ENCODE measurements around the gene LRCH3. TPM values are rescaled to one million over a fixed set of nuclear protein-coding genes. Genes with fewer than 3 reads are reported as not detected.

The LRCH3 gene
- total and polyA plus RNA-seq, 7 experiments from 2014 or later = 13.5 to 75.5 (median 58.8) TPM

DNA sequence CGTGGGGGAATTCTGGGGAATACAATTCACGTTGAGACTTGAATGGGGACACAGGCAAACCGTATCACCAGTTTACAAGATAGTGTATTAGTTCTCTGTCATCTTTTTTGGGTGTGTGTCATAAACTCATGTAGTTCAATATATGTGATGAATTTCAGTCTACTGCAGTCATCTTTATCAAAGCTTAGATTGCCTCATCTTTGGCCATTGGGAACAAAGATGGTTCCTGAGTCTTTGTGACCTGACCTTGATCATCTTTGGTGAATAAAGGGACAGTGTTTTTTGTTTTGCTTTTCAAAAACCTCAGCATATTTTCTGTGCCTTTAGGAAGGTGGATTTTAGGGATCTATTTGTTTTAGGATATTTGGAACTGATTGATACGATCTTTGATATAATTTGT is 23.3 kb downstream of the LRCH3 start:
- ChIA-PET POLR2A (no interaction called here), CTCF (interaction anchor here (0.6 kb wide), 1 partner anchor 12 kb away, joined by 3 read pairs; no protein-coding TSS in a partner anchor)
- H3K36me3 Mint-ChIP-seq = peaks cover 0 to 11% (median 8%) of the 10 kb centered on the region in 5 donors
- H3K4me1 Mint-ChIP-seq = peaks cover 10 to 36% (median 30%) of the 10 kb centered on the region in 7 donors
- Histone ChIP-seq H3K27ac (ENCODE audit: low read depth, low read length) (no peak overlapping the region), H3K4me1 (ENCODE audit: control insufficient read depth in 2 of 2, insufficient read depth in 2 of 2, low read length in 2 of 2) (no peaks in the 10 kb centered on the region), H3K9me3 (ENCODE audit: control insufficient read depth in 2 of 3, low read length in 3 of 3) (no peaks in the 10 kb centered on the region), H3K4me3 (ENCODE audit: low read length) (no peak overlapping the region), H3K27me3 (ENCODE audit: control insufficient read depth in 2 of 2, insufficient read depth in 2 of 2, low read length in 2 of 2) (no peaks in the 10 kb centered on the region), H3K36me3 (ENCODE audit: control insufficient read depth in 2 of 3, insufficient read depth in 3 of 3, low read length in 3 of 3) (peaks cover 0 to 3% (median 0%) of the 10 kb centered on the region in 3 experiments)
- H3K4me3 Mint-ChIP-seq = no peak overlapping the region
- intact Hi-C loops (cut with micrococcal nuclease) = loop anchor here in 1 of 2 donors (2.0 kb wide), 1 partner anchor 16 kb away; no protein-coding TSS in a partner anchor
- DNase-seq (no peak), ATAC-seq (no peak)
- no peaks in the 10 kb centered on the region for H3K27me3 Mint-ChIP-seq
- peak overlapping the region in 1 of 9 donors; percentile 48 for H3K27ac Mint-ChIP-seq
- peaks cover 0 to 2% (median 0%) of the 10 kb centered on the region in 11 donors for H3K9me3 Mint-ChIP-seq

DNA sequence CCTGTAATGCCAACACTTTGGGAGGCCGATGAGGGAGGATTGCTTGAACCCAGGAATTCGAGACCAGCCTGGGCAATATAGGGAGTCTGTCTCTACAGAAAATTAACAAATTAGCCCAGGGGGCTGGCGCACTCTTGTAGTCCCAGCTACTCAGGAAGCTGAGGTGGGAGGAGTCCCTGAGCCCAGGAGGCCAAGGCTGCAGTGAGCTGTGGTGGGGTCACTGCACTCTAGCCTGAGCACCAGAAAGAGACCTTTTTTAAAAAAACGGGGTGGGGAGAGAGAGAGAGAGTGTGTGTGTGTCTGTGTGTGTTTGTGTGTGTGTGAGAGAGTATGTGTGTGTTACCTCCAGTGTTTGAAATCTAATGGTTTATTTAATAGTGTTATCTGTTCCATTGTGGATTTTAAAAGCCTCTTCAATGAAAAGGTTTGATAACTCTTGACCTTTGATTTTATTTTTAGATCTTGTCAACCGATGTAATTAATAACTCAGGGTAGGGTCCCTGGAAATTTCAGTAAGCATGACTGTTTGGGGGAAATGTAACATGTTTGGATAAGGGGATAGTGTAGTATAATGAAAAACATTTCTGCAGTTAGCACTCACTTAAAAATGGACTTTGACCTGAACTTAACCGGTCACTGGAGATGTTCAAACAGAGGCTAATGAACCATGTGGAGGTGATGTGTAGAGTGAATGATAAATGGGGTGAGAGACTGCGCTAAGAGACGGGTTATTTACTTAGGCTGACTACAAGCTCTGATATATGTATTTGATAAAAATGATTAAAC is 29.7 kb downstream of the LRCH3 start:
- POLR2A ChIA-PET = no interaction called here
- peaks cover 0 to 4% (median 0%) of the 10 kb centered on the region in 7 donors for H3K4me1 Mint-ChIP-seq
- H3K27me3 ChIP-seq (ENCODE audit: control insufficient read depth in 2 of 2, insufficient read depth in 2 of 2, low read length in 2 of 2) = no peaks in the 10 kb centered on the region
- intact Hi-C loops (cut with micrococcal nuclease) = no loop called here
- H3K36me3 ChIP-seq (ENCODE audit: control insufficient read depth in 2 of 3, insufficient read depth in 3 of 3, low read length in 3 of 3) = peaks cover 0 to 21% (median 0%) of the 10 kb centered on the region in 3 experiments
- H3K4me1 ChIP-seq (ENCODE audit: control insufficient read depth in 2 of 2, insufficient read depth in 2 of 2, low read length in 2 of 2) = no peaks in the 10 kb centered on the region
- CTCF ChIA-PET = interaction anchor here (0.7 to 0.8 kb wide), 2 partner anchors 32 to 534 kb away, joined by 3 read pairs; no protein-coding TSS in a partner anchor
- H3K27ac ChIP-seq (ENCODE audit: low read depth, low read length) = peak overlapping the region; percentile 2
- DNase-seq (no peak), ATAC-seq (no peak)
- no peaks in the 10 kb centered on the region for H3K27me3 Mint-ChIP-seq
- no peak overlapping the region for H3K4me3 ChIP-seq (ENCODE audit: low read length)
- peaks cover 0 to 30% (median 14%) of the 10 kb centered on the region in 5 donors for H3K36me3 Mint-ChIP-seq
- H3K9me3 ChIP-seq (ENCODE audit: control insufficient read depth in 2 of 3, low read length in 3 of 3) = no peaks in the 10 kb centered on the region
- H3K9me3 Mint-ChIP-seq = no peaks in the 10 kb centered on the region
- H3K27ac Mint-ChIP-seq = peak overlapping the region in 5 of 9 donors; percentile 50 to 73 (median 63)
- no peak overlapping the region for H3K4me3 Mint-ChIP-seq

DNA sequence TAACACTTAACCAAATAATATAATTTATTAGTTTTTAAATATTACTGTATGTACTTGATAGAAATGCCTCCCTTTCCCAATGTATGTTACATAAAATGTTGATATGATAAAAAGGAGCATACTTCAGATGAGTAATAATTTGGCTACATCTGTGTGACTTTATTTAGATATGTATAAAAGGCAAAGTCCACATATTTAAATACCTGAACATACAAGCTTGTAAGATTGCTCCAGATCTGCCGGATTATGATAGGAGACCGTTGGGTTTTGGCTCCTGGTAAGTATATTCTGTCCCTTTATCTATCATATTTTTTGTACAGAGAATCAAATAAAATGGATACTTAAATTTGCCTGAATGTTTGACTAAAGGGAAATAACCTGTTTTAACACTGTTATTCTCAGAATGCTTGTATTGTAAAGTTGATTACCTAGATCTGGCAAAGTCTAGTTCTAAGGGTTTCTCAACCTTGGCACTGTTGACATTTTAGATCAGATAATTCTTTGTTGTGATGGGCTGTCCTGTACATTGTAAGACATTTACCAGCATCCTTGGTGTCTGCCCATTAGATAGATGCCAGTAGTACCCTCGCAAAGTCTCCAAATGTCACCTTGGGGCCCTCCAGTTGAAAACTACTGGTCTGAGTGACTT is 38.5 kb downstream of the LRCH3 start:
- Histone ChIP-seq H3K4me1 (ENCODE audit: control insufficient read depth in 2 of 2, insufficient read depth in 2 of 2, low read length in 2 of 2) (no peaks in the 10 kb centered on the region), H3K9me3 (ENCODE audit: control insufficient read depth in 2 of 3, low read length in 3 of 3) (no peaks in the 10 kb centered on the region), H3K27ac (ENCODE audit: low read depth, low read length) (no peak overlapping the region), H3K4me3 (ENCODE audit: low read length) (no peak overlapping the region), H3K27me3 (ENCODE audit: control insufficient read depth in 2 of 2, insufficient read depth in 2 of 2, low read length in 2 of 2) (no peaks in the 10 kb centered on the region), H3K36me3 (ENCODE audit: control insufficient read depth in 2 of 3, insufficient read depth in 3 of 3, low read length in 3 of 3) (peaks cover 9 to 55% (median 28%) of the 10 kb centered on the region in 3 experiments)
- Mint-ChIP-seq H3K27ac (peak overlapping the region in 1 of 9 donors; percentile 58), H3K4me1 (no peaks in the 10 kb centered on the region), H3K36me3 (peaks cover 7 to 41% (median 23%) of the 10 kb centered on the region in 5 donors), H3K9me3 (no peaks in the 10 kb centered on the region), H3K27me3 (no peaks in the 10 kb centered on the region), H3K4me3 (no peak overlapping the region)
- ATAC-seq (no peak), DNase-seq (no peak)
- intact Hi-C loops (cut with micrococcal nuclease) = loop anchor here in 1 of 2 donors (2.0 kb wide), 1 partner anchor 15 kb away; no protein-coding TSS in a partner anchor
- ChIA-PET CTCF (no interaction called here), POLR2A (no interaction called here)

DNA sequence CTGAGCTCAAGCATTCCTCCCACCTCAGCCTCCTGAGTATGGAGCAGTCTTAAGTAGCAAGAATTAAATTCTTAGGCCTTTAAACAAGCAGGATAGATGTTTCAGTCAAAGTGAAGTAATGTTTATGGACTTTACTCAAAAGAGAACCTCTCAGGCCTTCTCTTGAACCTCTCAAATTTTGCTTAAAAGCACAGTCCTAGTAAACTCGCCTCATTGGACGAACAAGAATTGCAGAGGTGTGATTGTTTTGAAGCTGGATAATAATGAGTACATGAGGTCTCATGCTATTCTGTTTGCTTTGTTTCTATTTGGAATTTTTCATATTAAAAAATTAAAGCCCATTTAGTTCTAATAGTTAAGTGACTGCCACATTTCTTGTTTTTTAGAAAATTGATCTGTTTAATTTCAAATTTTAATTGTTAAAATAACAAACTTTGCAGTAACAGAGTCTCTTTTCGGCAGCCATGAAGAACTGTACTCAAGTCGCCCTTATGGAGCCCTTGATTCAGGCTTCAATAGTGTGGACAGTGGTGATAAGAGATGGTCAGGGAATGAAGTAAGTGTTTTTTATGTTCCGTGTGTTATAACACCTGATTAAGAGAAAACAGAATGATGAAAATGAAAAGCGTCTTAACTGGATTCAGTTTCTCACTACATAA is 39.4 kb downstream of the LRCH3 start:
- Mint-ChIP-seq H3K27ac (peak overlapping the region in 1 of 9 donors; percentile 36), H3K4me1 (no peaks in the 10 kb centered on the region), H3K9me3 (no peaks in the 10 kb centered on the region), H3K27me3 (no peaks in the 10 kb centered on the region), H3K4me3 (no peak overlapping the region), H3K36me3 (peaks cover 7 to 40% (median 20%) of the 10 kb centered on the region in 5 donors)
- ATAC-seq (no peak), DNase-seq (no peak)
- Histone ChIP-seq H3K27ac (ENCODE audit: low read depth, low read length) (no peak overlapping the region), H3K36me3 (ENCODE audit: control insufficient read depth in 2 of 3, insufficient read depth in 3 of 3, low read length in 3 of 3) (peaks cover 9 to 59% (median 30%) of the 10 kb centered on the region in 3 experiments), H3K4me1 (ENCODE audit: control insufficient read depth in 2 of 2, insufficient read depth in 2 of 2, low read length in 2 of 2) (no peaks in the 10 kb centered on the region), H3K9me3 (ENCODE audit: control insufficient read depth in 2 of 3, low read length in 3 of 3) (no peaks in the 10 kb centered on the region), H3K4me3 (ENCODE audit: low read length) (no peak overlapping the region), H3K27me3 (ENCODE audit: control insufficient read depth in 2 of 2, insufficient read depth in 2 of 2, low read length in 2 of 2) (no peaks in the 10 kb centered on the region)
- ChIA-PET CTCF (no interaction called here), POLR2A (no interaction called here)
- intact Hi-C loops (cut with micrococcal nuclease) = loop anchor here in 1 of 2 donors (2.0 kb wide), 1 partner anchor 16 kb away; no protein-coding TSS in a partner anchor

DNA sequence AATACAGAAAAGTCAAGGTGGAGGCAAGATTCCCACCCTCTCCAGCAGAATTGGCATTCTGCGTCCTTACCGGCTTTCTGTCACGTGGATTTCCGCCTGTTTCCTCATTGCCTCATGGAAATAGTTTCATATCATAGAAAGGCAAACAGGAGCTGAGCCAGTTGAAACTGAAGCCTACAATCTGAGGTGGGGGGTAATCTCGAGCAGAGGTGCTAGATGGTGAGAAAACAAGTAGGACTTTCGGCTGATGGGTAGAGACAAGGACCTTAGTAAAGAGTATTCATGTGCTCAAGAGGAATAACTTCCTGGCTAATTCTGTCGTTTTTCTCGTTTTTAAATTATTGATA is 39.9 kb downstream of the LRCH3 start:
- CTCF ChIA-PET = no interaction called here
- Histone ChIP-seq H3K36me3 (ENCODE audit: control insufficient read depth in 2 of 3, insufficient read depth in 3 of 3, low read length in 3 of 3) (peaks cover 9 to 62% (median 30%) of the 10 kb centered on the region in 3 experiments), H3K4me1 (ENCODE audit: control insufficient read depth in 2 of 2, insufficient read depth in 2 of 2, low read length in 2 of 2) (no peaks in the 10 kb centered on the region), H3K27me3 (ENCODE audit: control insufficient read depth in 2 of 2, insufficient read depth in 2 of 2, low read length in 2 of 2) (no peaks in the 10 kb centered on the region), H3K4me3 (ENCODE audit: low read length) (no peak overlapping the region), H3K9me3 (ENCODE audit: control insufficient read depth in 2 of 3, low read length in 3 of 3) (no peaks in the 10 kb centered on the region), H3K27ac (ENCODE audit: low read depth, low read length) (no peak overlapping the region)
- Mint-ChIP-seq H3K4me3 (no peak overlapping the region), H3K27me3 (no peaks in the 10 kb centered on the region), H3K27ac (no peak overlapping the region), H3K9me3 (no peaks in the 10 kb centered on the region), H3K4me1 (no peaks in the 10 kb centered on the region), H3K36me3 (peaks cover 7 to 45% (median 22%) of the 10 kb centered on the region in 5 donors)
- DNase-seq (no peak), ATAC-seq (no peak)
- intact Hi-C loops (cut with micrococcal nuclease) = loop anchor here in 1 of 2 donors (2.0 kb wide), 1 partner anchor 16 kb away; no protein-coding TSS in a partner anchor
- POLR2A ChIA-PET = no interaction called here

DNA sequence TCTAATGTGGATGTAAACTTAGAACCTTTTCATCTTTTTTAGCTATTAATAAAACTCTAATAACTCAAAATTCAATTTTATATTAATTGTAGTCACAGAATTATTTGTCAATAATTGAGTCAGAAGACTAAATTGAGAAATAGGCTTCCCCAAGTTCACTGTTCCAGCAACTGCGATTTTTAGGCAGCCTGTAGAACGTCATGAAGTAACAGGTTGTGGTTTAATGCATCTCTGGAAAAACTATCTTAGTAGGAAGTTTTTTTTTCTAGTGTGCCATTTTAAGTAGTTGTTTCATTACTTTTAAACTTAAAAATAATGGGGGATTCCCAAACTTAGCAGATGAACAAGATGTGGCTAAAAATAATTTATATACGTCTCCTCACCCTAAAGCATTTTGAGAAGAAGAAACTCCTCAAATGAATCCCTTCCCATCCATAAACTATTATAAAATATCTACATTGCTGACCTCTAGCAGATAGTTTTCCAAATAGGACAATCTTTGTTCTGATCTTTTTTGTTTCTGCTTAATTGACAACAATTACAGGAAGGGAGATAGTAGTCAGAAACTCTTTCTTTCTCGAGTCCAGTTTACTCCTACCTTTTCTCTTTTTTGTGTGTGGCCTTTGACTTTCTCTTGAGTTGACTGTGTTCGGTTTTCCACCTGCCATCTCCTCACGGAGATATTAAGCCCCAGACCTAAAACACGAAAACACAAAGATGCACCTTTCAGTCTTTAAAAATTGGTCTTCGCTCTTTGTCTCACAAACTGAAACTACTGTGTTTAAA is 43.1 kb downstream of the LRCH3 start:
- Mint-ChIP-seq H3K4me3 (no peak overlapping the region), H3K4me1 (peaks cover 0 to 6% (median 0%) of the 10 kb centered on the region in 7 donors), H3K36me3 (peaks cover 7 to 36% (median 19%) of the 10 kb centered on the region in 5 donors), H3K27ac (no peak overlapping the region), H3K27me3 (no peaks in the 10 kb centered on the region), H3K9me3 (no peaks in the 10 kb centered on the region)
- no peak for ATAC-seq
- no peaks in the 10 kb centered on the region for H3K9me3 ChIP-seq (ENCODE audit: control insufficient read depth in 2 of 3, low read length in 3 of 3)
- no peaks in the 10 kb centered on the region for H3K27me3 ChIP-seq (ENCODE audit: control insufficient read depth in 2 of 2, insufficient read depth in 2 of 2, low read length in 2 of 2)
- no peak for DNase-seq
- intact Hi-C loops (cut with micrococcal nuclease) = no loop called here
- POLR2A ChIA-PET = no interaction called here
- H3K27ac ChIP-seq (ENCODE audit: low read depth, low read length) = no peak overlapping the region
- no peaks in the 10 kb centered on the region for H3K4me1 ChIP-seq (ENCODE audit: control insufficient read depth in 2 of 2, insufficient read depth in 2 of 2, low read length in 2 of 2)
- H3K36me3 ChIP-seq (ENCODE audit: control insufficient read depth in 2 of 3, insufficient read depth in 3 of 3, low read length in 3 of 3) = peaks cover 1 to 59% (median 18%) of the 10 kb centered on the region in 3 experiments
- CTCF ChIA-PET = no interaction called here
- H3K4me3 ChIP-seq (ENCODE audit: low read length) = no peak overlapping the region

Data from naive thymus-derived CD4-positive, alpha-beta T cell (primary cell).